HEK293T (cell line): Measurements from ENCODE around the gene RXFP4.

Source experiments
- CTCF ChIA-PET: fragments of 350-600 bp; formaldehyde crosslinking; extraction: SDS; loops from one replicate; lab custom pipeline; 2021; ENCODE audit warnings: antibody characterized with exemption, inconsistent platforms; lab: Yijun Ruan, JAX
- POLR2A ChIA-PET: fragments of 350-600 bp; formaldehyde crosslinking; extraction: SDS; loops from one replicate; lab custom pipeline; 2020; ENCODE audit warnings: antibody characterized with exemption, inconsistent platforms; lab: Yijun Ruan, JAX
- DNase-seq: peaks from one replicate; pipeline ENCODE4 v3.0.0; 2012; ENCODE audit warnings: mixed read lengths; ENCODE audit errors: extremely low spot score
- ARNT ChIP-seq: fragments of 450-650 bp; IDR thresholded peaks from 2 replicates; pipeline ENCODE4 v1.6.1; 2017; ENCODE audit warnings: mild to moderate bottlenecking
- BHLHE40 ChIP-seq: fragments of 450-650 bp; IDR thresholded peaks from 2 replicates; pipeline ENCODE4 v1.6.1; 2016; ENCODE audit warnings: mild to moderate bottlenecking, moderate library complexity, borderline replicate concordance
- CTBP1 ChIP-seq: fragments of 450-650 bp; IDR thresholded peaks from 2 replicates; pipeline ENCODE4 v1.6.1; 2016; ENCODE audit warnings: borderline replicate concordance
- ELF4 ChIP-seq: fragments of 450-650 bp; IDR thresholded peaks from 2 replicates; pipeline ENCODE4 v1.6.1; 2017; ENCODE audit warnings: antibody characterized with exemption
- FOXA1 ChIP-seq: fragments of 450-650 bp; IDR thresholded peaks from 2 replicates; pipeline ENCODE4 v1.6.1; 2016; ENCODE audit warnings: mild to moderate bottlenecking
- FOXK2 ChIP-seq: fragments of 450-650 bp; IDR thresholded peaks from 2 replicates; pipeline ENCODE4 v1.6.1; 2016; ENCODE audit warnings: mild to moderate bottlenecking
- FOXM1 ChIP-seq: fragments of 450-650 bp; IDR thresholded peaks from 2 replicates; pipeline ENCODE4 v1.6.1; 2017; ENCODE audit warnings: mild to moderate bottlenecking, borderline replicate concordance
- HDGF ChIP-seq: fragments of 450-650 bp; IDR thresholded peaks from 2 replicates; pipeline ENCODE4 v1.6.1; 2017; ENCODE audit warnings: antibody characterized with exemption, borderline replicate concordance
- L3MBTL2 ChIP-seq: fragments of 450-650 bp; conservative IDR thresholded peaks from 2 replicates; pipeline ENCODE4 v1.6.1; 2016; ENCODE audit warnings: mild to moderate bottlenecking
- LEF1 ChIP-seq: fragments of 450-650 bp; IDR thresholded peaks from 2 replicates; pipeline ENCODE4 v1.6.1; 2017; ENCODE audit warnings: mild to moderate bottlenecking, borderline replicate concordance
- NFRKB ChIP-seq: fragments of 450-650 bp; IDR thresholded peaks from 2 replicates; pipeline ENCODE4 v1.6.1; 2016; ENCODE audit warnings: mild to moderate bottlenecking, moderate library complexity
- PKNOX1 ChIP-seq: fragments of 450-650 bp; IDR thresholded peaks from 2 replicates; pipeline ENCODE4 v1.6.1; 2016
- SP1 ChIP-seq: fragments of 450-650 bp; IDR thresholded peaks from 2 replicates; pipeline ENCODE4 v1.6.1; 2017
- SUZ12 ChIP-seq: fragments of 450-650 bp; IDR thresholded peaks from 2 replicates; pipeline ENCODE4 v1.6.1; 2016; ENCODE audit warnings: mild to moderate bottlenecking
- TARDBP ChIP-seq: fragments of 450-650 bp; IDR thresholded peaks from 2 replicates; pipeline ENCODE4 v1.6.1; 2016
- ZNF384 ChIP-seq: fragments of 450-650 bp; IDR thresholded peaks from 2 replicates; pipeline ENCODE4 v1.6.1; 2016

RXFP4 gene

GRCh38 chr1:155898888-155899287 is 42.5 kb upstream of the RXFP4 start:
- CTCF ChIA-PET = interaction anchor here (0.8 to 1.0 kb wide), 2 partner anchors 165 to 168 kb away, joined by 3 to 5 read pairs; no protein-coding TSS in a partner anchor
- POLR2A ChIA-PET = interaction anchor here (1.6 kb wide), 1 partner anchor 39 kb away, joined by 5 read pairs; the partner anchor contains the start of gene SYT11
- TF ChIP-seq NFRKB = no peak
- TF ChIP-seq LEF1 = no peak
- no peak for TF ChIP-seq BHLHE40
- TF ChIP-seq FOXM1 = no peak
- TF ChIP-seq PKNOX1 = no peak
- no peak for TF ChIP-seq CTBP1
- TF ChIP-seq SP1 = no peak
- TF ChIP-seq HDGF = no peak
- TF ChIP-seq FOXK2 = no peak
- no peak for TF ChIP-seq ELF4
- no peak for TF ChIP-seq SUZ12
- no peak for DNase-seq

GRCh38 chr1:155899683-155900082 is 41.8 kb upstream of the RXFP4 start:
- ChIA-PET POLR2A (interaction anchor here (1.6 kb wide), 1 partner anchor 40 kb away, joined by 5 read pairs; the partner anchor contains the start of gene SYT11), CTCF (interaction anchor here (0.8 to 1.0 kb wide), 2 partner anchors 164 to 167 kb away, joined by 3 to 5 read pairs; no protein-coding TSS in a partner anchor)
- TF ChIP-seq SUZ12 (no peak), LEF1 (no peak), CTBP1 (no peak), HDGF (no peak), TARDBP (no peak), BHLHE40 (no peak), PKNOX1 (no peak), ARNT (no peak), SP1 (no peak), FOXK2 (no peak), L3MBTL2 (no peak), FOXA1 (no peak), FOXM1 (no peak), NFRKB (no peak)
- no peak for DNase-seq

GRCh38 chr1:155900161-155900560 is 41.3 kb upstream of the RXFP4 start:
- POLR2A ChIA-PET = interaction anchor here (1.6 kb wide), 1 partner anchor 41 kb away, joined by 5 read pairs; the partner anchor contains the start of gene SYT11

GRCh38 chr1:155904261-155904660 is 37.2 kb upstream of the RXFP4 start:
- DNase-seq = no peak
- POLR2A ChIA-PET = interaction anchor here (0.6 to 2.0 kb wide), 4 partner anchors 15 to 52 kb away, joined by 3 to 8 read pairs (median 7); partner anchors contain the start of genes GON4L and KHDC4
- CTCF ChIA-PET = interaction anchor here (0.8 kb wide), 1 partner anchor 9 kb away, joined by 4 read pairs; no protein-coding TSS in a partner anchor
- TF ChIP-seq PKNOX1 = no peak
- TF ChIP-seq CTBP1 = no peak
- TF ChIP-seq FOXM1 = no peak
- TF ChIP-seq NFRKB = no peak
- no peak for TF ChIP-seq FOXA1

More at GRCh38 chr1:155900161-155900560, 41.3 kb upstream of the RXFP4 start:
- CTCF ChIA-PET = interaction anchor here (0.6 kb wide), 1 partner anchor 89 kb away, joined by 3 read pairs; no protein-coding TSS in a partner anchor
- DNase-seq = no peak
- no peak for TF ChIP-seq ZNF384
- no peak for TF ChIP-seq HDGF
- no peak for TF ChIP-seq SUZ12
- TF ChIP-seq FOXM1 = no peak
- no peak for TF ChIP-seq PKNOX1
- no peak for TF ChIP-seq CTBP1
- TF ChIP-seq TARDBP = no peak
- no peak for TF ChIP-seq NFRKB
- no peak for TF ChIP-seq FOXK2
- no peak for TF ChIP-seq SP1
- TF ChIP-seq ARNT = no peak
- TF ChIP-seq BHLHE40 = no peak
- no peak for TF ChIP-seq LEF1

GRCh38 chr1:155909894-155910293 is 31.5 kb upstream of the RXFP4 start:
- CTCF ChIA-PET = no interaction called here
- POLR2A ChIA-PET = no interaction called here
- TF ChIP-seq FOXA1 (no peak), PKNOX1 (no peak), L3MBTL2 (no peak), FOXM1 (no peak), SP1 (no peak), BHLHE40 (no peak), TARDBP (no peak), FOXK2 (no peak), ARNT (no peak), ELF4 (no peak), SUZ12 (no peak), NFRKB (no peak), ZNF384 (no peak), LEF1 (no peak), HDGF (no peak), CTBP1 (no peak)
- DNase-seq = no peak
